ENCODE data around the gene PDGFRB.

Gene PDGFRB

GRCh38 chr5:150080696-150081435 lies 74.8 kb downstream of the PDGFRB start:
- no peak for DNase-seq

DNA sequence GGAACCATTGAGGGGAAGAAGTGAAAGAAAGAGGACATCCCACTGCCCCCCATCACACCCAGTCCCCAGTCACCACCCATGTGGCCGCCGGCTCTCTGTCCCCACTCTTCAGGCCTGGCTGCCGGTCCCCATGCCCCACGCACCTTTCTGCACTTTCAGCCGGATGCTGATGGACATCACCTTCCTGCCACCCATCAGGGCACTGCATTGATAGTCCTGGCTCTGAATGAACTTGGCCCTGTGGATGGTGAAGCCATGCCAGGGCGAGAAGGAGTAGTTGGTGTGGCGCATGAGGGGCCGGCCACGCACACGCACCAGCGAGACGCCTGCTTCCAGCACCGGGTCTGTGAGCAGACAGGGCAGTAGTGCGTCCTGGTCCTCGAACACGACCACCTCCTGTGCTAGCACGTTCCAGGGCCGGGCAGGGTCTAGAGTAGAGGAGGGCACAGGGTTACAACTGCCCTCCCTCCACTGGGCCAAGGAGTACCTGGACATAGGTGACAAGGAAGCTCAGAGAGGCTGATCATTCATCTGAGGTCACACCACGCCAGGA lies 75.7 kb downstream of the PDGFRB start:
- DNase-seq: no peak

DNA sequence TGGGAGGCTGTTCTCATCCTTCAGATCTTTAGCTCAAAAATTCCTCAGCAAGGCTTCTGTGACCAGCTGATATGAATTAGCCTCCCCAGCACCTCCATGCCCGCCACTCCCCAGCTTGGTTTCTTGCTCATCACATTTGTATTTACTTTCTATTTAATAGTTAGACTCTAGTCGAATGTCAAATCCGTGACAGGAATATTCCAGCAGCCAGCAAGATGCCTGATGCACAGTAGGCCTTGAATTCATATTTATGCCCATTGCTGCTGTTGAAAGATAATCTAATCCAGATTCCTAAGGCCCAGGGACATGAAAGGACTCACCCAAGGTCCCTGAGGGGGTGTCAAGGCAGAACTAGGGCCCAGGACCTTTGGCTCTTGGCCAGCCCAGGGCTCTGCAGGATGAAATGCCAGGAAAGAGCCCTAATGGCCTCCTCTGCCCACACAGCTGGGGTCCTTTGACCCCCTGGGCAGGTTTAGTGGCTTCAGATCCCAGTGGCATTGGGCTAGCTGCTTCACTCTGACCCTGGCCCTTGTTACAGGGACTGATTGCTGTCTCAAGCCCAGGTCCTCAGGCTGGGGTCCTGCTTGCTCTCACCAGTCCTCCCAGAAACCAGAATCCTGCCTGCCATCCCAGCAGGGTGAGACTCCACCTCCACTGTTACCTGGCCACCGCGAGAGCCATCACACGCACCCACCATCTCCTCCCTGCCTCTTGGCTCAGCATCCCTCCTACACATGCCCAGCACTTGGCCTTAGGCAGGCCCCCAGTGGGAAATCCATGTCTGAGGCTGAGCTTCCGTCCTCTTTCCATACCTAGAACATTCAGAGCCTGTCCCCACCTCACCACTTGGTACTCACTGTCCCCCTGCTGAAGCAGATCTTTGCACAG lies 76.6 kb downstream of the PDGFRB start:
- DNase-seq: no peak

DNA sequence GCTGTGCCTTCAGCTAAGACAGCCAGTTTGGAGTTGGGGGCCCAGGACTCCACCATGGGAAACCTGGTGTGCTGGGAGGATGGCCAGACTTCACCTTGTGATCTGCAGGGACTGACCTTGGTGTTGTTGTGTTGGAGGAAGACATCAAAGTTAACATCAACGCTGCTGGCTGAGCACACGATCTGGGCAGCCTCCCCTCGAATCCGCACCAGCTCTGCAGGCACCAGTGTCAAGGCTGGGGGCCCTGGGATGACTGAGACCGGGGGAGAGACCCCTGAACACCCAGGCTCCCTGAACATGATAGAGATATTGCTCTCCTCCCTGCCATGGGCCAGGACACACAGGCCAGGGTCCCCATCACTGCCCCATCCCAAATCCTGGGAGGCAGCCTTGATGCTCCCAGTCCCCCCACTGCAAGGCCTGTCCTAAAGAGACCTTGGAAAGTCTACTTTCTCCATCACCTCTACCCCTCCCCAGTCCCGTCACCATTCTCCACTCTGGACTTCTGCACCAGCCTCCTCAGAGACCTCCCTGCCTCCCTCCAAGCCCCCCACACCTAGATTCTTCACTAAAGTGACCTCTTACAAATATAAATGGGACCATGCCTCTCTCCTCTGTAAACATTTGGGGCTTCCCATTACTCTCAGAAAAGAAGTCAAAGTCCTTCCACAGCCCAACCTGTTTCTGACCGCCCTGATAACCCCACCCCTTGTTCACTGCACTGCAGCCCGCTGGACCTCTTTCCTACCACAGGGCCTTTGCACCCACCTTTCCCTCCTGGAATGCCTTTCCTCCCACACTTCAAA lies 77.4 kb downstream of the PDGFRB start:
- DNase-seq: no peak

GRCh38 chr5:150077060-150077459 lies 78.6 kb downstream of the PDGFRB start:
- DNase-seq: no peak

- no peak for DNase-seq
Measured at GRCh38 chr5:150075806-150076205, 79.8 kb downstream of the PDGFRB start.

GRCh38 chr5:150075233-150075632 lies 80.4 kb downstream of the PDGFRB start:
- no peak for DNase-seq

DNA sequence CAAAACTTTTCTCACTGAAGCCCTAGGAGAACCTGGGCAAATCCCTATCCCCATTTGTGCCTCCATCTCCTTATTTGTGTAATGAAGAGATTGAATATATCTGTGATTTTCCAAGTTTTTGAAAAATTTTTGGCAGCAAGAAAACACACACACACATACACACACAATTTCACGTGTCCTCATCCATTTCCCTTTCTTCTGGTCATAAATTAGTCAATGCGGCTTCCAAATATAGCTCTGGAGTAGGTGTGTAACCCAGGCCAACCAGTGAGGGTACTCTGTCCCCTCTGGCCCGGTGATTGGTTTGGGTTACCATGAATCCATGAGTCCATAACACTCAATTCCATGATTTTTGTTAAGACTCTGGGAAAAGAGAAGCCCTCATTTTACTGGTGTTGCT lies 82.0 kb downstream of the PDGFRB start:
- DNase-seq: no peak

GRCh38 chr5:150073086-150073625 lies 82.5 kb downstream of the PDGFRB start:
- DNase-seq: no peak

DNA sequence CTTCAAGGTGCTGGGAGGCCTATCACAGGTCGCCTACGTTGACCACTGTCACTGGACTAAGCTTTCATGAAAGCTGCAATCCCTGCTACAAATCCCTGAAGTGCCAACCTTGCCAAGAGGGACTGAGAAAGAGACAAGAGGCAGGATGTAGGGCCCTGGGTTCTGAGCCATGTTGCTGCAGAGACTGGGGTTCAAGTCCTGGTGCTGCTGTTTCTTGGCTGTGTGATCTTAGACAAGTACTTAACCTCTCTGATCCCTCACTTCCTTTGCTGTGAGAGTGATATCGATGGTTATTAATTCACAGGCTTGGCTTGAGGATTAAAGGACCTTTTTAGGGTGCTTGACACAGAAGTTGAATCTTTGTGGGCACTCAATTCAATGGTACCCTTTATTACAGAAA lies 84.8 kb downstream of the PDGFRB start:
- DNase-seq: no peak

DNA sequence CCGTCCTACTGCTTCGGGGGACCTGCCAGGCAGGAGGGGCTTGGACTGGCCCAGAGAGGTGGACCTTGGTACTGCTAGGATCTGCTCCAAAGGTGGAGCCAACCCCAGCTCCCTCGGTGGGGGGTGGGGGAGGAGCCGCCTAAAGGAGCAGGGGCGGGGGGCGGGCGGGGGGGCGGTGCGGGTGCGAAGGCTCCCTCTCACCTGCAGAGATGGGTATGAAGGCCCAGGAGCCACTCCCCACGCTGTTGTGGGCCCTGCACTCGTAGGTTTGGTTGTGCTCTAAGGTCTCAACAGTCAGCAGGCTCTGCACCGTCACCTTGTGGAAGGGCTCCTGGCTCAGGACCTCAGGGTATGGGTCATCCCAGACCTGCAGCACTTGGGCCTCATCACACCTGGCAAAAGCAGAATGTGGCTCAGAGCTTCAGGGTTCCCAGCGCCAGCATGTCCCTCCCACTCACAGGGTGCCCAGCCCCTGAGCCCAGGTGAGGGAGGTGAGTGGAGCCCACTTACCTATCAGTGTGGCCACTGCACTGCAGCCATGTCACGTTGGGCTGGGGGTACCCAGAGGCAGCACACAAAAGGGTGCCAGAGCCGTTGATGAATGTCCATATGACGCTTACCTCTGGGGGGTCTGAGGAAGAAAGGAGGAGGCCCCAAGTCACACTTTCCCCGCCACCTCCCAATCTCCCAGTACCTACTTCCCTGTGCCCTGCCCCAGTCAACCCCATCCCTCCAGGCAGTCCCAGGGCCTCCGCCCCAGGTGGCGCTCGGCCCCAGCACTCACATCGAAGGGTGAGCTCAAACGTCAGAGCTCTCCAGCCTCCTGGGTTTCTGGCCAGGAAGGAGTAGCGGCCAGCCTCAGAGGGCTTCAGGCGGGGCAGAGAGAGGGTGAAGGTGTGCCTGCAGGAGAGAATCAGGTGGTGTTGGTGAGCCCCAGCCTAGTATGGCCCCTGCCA lies 85.7 kb downstream of the PDGFRB start:
- no peak for DNase-seq

DNA sequence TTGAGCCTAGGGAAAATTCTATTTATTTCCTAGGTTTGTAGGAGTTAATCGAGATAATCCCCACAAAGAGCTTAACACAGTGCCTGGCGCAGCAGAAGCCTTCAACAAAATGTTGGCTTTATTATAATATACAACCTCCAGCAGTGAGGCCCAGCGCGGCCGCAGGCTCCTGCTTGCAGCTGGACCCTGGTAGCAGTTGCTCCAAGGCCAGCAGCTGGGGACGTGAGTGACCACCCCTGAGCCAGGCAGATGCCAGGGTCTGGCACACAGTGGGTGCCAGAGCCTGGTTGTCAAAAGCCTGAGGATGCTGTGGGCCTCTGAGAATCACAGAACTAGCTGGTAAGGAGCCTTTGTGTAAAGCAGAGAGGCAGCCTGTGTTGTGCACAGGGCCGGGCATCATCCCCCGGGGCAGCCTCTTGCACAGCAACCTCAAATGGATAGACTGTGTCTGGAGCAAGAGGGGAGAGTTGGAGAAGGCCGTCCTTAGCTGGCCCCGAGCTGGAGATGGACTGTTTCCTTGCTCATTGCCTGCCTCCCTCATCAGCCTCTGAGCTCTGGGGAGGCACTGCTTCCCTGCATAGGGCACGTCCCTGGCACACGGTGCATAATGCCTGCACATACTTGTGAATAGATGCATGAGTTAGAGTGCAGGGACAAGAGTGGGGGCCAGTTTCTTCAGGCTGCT lies 86.5 kb downstream of the PDGFRB start:
- DNase-seq: no peak

DNA sequence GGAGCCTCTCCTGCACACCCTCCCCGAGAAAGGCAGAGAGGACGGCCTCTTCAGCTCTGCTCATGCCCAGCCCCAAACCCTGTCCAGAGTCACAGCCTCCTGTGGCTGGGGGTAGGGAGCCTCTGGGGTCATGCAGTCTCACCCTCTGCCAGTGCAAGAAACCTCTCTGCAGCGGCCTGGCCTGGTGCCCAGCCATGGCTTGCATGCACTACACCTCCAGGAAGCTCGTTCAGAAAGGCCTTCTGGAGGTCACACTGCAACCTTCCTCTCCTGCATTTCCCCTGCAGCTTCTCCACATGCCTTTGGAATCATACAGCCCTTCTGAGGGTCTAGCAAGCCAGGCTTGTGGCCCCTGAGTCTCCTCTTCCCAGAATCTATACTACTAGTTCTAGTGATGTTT lies 87.2 kb downstream of the PDGFRB start:
- no peak for DNase-seq

DNA sequence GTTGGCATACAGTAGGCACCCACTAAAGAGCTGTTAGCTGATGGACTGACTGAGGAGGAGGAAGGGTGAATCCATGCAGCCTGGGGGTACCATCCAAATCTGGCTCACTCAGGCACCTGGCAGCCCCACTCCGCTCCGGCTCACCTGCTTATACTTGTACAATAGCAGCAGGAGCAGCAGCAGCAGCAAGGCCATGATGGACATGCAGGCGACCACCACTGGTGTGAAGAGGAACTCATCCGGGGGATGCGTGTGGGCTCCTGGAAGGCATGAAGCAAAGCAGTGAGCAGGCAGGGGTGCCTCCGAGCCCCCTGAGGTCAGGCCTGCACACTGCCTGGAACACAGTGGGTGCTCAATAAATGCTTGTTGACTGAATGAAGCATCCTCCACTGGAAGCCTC lies 87.6 kb downstream of the PDGFRB start:
- no peak for DNase-seq

DNA sequence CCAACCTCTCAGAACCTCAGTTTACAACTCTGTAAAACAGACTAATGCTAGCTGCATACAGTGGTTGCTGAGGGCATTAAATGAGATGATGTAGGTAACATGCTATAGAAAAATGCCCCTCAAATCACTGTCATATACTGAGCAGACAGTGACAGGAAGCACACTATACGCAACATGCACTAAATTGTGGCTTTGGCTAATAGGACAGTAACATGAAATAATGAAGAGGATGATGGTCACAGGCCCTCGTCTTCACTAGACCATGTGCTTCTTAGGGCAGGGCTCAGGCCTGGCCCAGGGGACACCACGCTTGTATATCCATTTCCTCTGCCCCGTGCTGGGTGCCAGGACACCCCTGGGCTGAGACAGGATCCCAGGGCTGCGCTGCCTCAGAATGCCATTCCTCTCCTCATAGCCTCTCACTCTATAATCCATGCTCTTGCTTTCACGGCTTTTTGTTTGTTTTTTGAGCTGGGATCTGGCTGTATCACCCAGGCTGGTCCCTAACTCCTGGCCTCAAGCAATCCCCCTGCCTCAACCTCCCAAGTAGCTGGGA lies 88.2 kb downstream of the PDGFRB start:
- DNase-seq: no peak

GRCh38 chr5:150066901-150067396 lies 88.7 kb downstream of the PDGFRB start:
- no peak for DNase-seq

- no peak for DNase-seq
Measured at GRCh38 chr5:150066436-150066835, 89.2 kb downstream of the PDGFRB start.

DNA sequence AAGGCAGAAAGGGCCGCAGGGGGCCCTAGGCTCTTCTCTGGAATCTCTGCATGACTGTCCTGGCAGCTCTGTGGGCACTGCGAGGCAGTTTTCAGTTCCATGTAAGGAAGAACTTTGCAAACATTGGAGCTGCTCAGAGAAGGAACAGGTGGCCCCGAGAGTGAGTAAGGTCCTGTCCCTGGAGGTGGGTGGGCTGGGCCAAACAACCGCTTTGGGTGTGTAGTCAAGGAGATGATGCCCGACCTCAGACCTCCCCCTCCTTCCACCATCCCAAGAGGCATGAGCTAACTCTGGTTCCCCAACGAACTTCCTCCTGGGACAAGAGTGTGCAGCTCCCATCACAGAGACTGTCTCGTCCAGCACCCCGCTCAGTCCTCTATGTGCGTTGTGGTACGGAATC lies 89.8 kb downstream of the PDGFRB start:
- DNase-seq: no peak

GRCh38 chr5:150065346-150065745 lies 90.3 kb downstream of the PDGFRB start:
- DNase-seq: no peak

GRCh38 chr5:150064681-150065220 lies 90.9 kb downstream of the PDGFRB start:
- DNase-seq: no peak
